HG02571 (cell line): ENCODE results near the gene GRIP1.

Experiments used
- ATAC-seq: cut with Tn5 transposase; IDR thresholded peaks from one replicate; pipeline ENCODE4 v1.9.1; 2021; ENCODE audit warnings: mild to moderate bottlenecking, moderate library complexity; ENCODE audit not compliant: unreplicated experiment

GRIP1 gene

DNA sequence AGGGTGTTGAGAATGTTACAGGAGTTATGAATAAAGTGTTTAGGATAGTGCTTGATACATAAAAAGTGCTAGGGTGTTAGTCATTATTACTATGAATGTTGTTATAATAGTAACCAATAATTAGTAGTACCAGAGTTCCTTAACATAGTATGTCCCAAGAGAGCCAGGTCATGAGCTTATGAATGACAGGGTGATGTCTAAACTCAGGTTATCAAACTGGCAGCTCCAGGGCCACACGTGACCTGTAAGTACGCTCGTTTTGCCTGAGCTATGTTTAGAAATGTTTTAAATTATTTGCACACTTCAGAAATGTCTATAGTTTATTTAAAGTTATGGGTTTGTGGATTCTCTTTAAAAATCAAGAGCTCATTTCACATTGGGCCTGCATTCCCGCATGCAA, 14.1 kb upstream of the GRIP1 start:
- no peak for ATAC-seq

DNA sequence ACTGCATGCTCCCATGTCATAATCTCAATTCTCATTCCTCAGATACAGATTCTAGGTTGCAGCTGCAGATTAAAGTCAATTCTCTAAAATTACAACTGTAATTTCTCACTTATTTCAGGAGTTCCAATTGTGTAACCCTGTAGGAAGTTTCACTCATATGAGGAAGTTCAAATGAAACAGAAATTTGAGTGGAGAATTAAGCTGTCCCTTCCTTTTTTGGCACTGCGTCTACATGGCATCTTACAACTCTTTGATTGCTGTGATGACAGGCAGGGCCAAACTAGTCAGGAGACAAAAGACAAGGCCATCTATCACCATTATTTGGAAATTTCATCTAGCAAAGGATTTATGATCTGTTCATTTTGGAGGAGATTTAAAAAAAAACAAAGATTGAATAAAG, 13.3 kb upstream of the GRIP1 start:
- no peak for ATAC-seq

DNA sequence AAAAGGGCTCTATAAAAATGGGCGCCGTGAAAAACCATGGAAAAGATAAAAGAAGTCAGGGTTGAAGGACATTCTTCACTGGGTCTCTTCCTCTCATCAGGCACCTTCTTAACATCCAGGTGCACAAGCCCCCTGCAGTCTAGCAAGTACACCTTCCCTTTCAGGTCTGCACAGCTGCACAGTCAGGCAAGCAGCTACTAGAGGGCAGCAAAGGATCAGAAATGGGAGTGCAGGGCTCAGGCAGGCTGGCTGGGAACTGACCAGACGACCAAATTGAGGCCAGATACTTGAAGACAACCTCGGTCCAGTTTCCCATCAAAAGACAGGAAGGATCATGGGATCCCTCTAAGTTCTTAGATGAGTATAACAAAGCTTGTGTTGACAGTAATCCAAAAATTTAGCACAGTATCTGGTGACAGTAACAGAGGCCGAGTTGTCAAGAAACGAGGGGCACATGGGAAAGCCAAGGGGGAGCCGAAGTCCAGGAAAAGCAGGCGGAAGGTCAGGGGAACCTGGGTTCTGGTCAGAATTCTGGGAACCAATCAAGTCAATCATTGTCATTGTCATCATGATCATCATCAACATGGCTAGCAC, 10.1 kb upstream of the GRIP1 start:
- peak; percentile 61 for ATAC-seq

DNA sequence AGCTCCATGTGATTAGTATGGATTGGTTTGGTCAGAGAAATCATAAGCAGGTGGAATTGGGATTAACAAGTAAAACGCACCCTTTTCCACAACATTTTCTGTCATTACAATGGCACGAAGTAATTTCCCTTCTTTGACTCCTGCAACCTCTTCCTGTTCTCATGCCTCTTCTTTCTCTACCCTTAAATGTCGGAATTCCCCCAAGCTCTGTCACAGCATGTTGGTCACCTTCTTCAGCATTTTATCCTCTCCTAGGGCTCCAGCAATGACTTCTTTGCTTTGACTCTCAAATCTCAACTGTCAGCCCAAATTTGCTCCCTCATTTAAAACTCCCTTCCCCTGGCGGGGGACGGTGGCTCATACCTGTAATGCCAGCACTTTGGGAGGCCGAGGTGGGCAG, 5.3 kb upstream of the GRIP1 start:
- ATAC-seq: no peak

DNA sequence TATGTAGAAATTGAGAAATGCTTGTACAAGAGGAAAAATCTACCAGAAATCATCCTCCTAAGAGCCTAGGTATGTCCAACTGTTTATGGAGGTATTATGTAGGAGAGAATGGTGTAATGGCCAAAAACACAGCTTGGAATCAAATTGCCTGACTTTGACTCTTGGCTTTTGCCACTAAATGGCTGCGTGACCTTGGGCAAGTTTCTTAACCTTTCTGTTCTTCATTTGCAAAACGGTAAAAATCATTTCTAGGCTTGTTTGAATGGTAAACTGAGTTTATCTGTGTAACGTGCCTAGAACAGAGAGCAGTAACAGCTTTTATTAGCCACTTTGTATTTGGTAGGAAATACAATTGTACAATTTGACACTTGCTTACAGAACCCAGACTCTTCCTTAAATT, 4.9 kb upstream of the GRIP1 start:
- ATAC-seq: no peak

DNA sequence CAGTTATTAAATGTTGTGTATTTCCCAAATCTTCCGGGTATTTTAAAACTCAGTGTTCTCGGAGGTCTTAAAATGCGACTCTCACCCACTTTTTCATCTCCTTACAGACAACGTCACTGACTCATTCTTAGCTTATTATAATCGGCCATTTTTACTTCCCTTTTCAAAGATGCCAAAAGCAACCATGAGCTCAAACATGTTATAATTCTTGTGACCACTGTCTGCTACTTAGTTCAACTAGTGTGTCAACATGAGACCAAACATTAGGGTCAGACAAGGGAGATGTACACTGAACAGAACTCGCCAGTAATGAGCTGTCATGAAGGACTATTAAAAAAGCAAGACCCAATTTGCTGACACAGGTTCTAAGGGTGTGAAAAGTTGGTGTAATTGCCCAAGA, 4.2 kb upstream of the GRIP1 start:
- ATAC-seq: no peak

DNA sequence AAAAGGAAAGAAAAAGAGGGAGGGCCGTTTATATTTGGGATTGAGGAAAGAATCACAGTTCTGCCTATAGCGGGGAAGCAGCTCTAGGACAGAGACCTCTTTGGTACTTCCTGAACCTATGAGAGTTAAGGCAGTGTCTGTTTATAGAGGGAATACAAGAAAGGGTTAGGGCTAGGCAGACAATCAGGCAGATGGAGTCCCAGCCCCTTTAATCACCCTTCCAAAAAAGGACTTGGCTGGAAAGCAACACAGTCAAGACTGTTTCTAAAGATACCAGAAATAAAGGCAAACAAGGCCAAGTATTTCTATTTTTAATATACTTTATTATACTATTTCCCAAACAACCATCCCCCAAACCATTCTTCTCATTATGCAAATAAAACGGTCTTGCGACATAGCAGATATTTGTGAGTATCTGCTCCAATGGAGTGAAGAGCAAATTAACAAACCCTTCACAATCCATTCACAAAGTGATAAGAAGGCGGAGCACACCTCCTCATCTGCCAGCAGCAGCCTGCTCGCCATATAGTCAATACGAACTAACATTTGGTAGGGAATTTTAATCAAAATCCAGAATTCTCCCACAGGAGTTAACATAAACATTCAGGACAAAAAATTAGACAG, 697 bp upstream of the GRIP1 start:
- no peak for ATAC-seq

DNA sequence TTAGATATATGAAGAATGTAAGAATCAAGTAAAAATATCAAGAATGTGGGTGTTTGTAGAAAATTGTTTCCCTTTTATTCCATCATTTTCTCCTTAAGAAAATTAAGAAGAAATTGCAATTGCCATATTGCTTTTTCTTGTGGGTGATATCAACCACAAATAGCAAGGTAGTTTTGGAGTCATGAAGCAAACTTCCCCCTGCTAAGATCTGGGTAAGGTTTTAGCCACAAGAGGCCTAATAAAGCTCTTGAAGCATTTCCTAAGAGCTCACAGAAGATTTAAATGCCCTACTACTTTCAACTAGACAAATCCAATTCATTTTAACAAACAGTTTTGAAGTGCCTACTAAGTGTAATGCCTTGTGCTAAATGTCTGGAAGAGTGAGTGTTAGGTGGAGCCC, 2.6 kb downstream of the GRIP1 start:
- ATAC-seq: no peak

DNA sequence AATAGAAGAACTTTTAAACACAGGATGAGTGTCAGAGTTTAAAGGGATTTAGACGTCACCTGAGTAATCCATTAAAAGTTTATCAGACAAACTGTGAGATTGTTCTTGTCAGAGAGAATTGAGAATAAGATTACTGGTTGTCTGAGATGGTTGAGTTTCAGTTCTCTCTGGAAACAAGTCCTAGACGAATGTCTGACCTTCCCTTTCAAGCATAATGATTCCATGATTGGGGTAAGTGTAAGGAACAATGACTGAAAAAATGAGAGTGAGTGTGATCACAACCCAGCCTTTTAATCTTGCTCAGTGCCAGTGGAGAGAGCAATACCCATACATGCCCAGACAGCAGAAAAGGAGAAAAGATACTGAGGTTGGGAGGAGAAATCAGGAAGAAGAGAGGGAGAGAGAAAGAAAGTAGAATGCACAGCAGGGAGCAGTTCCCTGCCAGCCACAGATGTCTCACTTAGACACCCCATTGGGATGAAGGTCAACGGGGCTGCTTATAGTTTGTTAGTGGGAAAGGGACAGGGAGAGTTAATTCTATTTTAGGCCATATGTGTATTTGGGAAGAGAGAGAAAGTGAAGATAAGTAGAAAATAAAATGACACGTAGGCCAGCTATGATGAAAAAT, 4.3 kb downstream of the GRIP1 start:
- no peak for ATAC-seq

DNA sequence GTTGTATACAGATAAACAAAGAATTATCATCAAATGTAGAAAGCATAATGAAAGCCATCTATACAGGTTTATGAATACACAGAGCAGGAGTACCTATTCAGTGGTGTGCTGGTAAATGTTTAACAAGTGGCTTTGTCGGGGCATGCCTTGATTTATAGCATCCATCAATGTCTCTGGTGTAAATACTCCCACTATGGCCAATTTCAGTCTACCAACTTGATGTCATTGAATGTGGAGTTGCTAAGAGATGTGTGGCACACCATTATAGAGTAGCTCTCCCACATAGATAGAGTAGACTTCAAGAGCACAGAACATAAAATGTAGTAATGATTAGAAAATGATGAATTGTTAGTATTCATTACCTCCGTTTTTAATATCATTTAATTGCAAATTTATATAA, 9.3 kb downstream of the GRIP1 start:
- ATAC-seq: no peak

DNA sequence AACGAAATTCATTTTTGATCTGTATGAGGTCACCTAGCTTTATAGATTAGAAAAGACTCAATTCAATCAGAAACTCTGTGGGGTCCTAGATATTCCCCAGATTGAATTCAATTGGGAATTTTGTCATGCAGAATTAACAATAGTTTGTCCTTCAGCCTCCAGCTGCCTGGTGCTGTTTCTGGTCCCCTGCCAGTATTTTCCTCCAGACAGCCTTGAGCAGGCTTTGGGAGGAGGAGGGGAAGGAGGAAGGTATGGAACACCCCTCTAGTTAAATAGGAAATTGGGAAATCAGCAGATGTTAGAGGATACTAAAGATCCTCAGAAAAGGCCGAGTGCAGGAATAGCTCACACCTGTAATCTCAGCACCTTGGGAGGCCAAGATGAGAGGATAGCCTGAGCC, 10.6 kb downstream of the GRIP1 start:
- no peak for ATAC-seq

DNA sequence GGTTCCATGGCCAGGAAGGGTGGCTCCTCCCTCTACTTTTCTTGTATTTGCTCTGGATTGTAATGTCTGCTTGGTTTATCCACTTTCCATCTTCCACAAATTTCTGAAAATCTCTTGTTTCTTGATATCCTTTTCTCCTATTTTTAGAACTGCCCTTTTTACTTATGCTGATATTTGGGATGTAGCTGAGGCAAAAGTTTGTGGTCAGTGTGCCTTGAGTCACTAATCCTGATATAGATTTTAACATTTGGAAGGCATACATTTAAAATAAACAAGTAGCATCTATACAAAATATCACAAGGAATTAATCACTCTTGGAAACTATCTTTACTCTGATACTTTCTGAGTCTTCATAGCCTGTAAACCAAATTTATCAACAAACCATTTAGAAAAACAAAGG, 11.0 kb downstream of the GRIP1 start:
- no peak for ATAC-seq

DNA sequence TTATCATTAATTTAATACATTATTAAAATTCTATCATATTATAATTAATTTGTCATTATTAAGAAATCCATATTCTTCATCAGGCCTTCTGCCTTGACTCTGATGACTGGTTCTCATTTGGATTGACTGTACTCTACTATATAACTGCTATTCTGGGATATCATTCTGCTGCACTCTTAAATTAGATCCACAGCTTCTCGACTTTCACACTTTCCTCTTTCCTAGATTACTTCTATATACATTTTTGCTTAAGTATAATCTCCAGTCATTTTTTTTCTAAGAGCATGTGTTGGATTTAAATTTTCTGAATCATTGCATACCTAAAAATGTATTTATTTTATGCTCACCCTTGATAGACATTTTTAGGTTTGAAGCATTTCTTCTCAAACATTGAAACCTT, 12.4 kb downstream of the GRIP1 start:
- ATAC-seq: no peak

DNA sequence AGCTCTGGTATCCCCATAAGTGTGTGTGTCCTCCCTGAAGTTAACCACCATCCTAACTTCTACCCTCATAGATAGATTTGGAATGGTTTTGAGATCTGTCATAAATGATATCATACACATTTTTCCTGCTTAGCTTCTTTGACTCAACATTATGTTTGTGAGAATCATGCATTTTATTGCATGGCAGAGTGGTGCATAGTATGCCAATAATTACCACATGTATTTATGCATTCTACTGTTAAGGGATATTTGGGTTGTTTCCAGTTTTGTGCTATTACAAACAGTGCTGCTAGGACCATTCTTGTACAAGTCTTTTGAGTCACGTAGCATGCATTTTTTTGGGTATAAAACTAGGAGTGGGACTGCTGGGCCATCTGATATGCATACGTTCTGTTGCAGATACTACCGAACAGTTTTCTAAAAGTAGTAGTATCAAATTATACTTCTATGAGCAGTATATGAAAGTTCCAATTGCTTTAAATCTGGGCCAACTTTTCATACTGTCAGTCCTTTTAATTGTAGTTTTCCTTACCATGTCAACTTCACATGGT, 13.4 kb downstream of the GRIP1 start:
- no peak for ATAC-seq

DNA sequence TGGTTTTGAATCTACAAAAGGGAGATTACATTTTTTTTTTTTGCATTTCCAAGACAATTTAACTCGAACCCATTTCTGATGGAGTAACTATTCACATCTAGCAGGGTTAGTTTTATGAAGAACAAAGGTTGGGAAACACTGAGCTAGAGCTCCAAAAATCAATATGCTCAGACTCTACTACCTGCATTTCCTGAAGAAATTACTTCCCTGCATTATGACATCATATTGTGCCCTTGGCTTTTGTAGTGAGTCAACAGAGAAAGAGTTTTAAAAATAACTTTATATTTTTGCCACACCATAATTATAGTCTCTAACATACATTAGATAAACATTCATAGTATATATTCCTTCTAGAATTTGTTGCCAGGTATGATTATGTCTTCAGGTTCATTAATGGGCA, 14.8 kb downstream of the GRIP1 start:
- ATAC-seq: no peak

DNA sequence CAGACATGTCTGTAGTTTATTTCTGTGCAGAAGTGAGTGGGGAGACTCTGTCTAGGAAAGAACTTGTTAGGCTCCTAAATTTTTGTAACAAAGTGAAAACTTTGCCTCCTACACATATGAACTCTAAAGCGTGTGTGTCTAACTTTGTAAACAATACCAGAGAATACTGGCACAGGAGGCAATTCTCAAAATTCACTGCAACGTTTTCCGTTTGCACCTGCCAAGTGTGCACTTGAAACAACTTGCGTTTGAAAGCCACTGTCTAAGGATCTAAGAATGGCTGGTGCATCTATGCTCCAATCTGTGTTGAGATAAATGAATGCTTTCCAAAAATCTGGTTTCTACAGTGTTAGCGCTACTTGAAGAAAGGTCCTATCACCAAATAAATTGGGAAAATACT, 15.3 kb downstream of the GRIP1 start:
- ATAC-seq: no peak

DNA sequence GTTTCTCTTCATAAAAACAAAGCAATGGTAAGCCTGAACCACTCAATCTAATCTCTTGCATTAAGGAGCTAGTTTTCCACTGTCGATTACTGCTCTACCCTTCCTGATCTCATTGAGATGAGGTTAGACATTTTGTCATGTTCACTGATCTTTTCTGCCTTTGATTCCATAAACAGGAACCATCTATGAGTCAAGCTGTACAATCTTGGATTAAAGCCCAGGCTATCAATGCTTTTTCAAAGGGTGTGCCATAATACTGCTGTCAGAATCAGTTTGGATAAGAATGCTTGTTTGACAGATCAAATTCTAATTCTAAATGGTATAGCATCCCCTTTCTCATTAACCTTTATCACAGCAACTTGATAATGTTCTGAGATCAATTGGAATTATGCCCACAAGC, 16.1 kb downstream of the GRIP1 start:
- no peak for ATAC-seq

DNA sequence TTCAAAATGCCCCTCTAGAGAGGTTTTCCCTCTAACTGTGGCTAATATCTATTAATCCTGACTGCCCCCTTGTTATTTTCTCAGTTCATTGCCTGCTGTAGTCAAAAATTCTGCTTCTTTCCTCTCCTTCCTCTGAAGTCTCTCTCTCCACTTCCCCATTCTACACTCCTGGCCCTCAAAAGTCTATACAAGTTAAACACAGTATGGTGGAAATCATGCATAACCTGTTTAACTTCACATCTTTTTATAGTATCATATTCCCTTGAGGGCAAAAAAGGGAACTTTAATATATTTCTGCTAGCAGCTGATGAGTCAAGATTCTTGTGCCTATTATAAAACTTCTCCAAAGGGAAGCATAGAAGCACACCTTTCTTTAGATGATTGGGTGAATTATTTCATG, 16.7 kb downstream of the GRIP1 start:
- no peak for ATAC-seq

DNA sequence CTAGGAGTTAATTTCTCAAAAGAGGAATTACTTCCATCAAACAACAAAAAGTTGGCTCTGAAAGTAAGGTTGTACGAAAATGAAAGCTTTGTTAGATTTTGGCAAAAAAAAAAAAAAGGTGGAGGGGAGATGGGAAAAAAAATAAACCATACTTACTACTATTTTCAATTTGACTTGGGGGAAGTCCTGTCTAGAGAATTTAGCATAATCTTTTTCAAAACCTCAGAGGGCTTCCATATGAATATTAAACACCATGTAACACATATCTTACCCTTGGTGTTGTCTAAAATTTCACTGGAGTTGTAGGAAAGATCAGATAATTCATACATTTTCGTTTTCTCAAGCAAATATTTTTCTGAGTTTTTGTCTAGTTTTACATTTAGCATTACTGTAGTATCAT, 17.5 kb downstream of the GRIP1 start:
- no peak for ATAC-seq

DNA sequence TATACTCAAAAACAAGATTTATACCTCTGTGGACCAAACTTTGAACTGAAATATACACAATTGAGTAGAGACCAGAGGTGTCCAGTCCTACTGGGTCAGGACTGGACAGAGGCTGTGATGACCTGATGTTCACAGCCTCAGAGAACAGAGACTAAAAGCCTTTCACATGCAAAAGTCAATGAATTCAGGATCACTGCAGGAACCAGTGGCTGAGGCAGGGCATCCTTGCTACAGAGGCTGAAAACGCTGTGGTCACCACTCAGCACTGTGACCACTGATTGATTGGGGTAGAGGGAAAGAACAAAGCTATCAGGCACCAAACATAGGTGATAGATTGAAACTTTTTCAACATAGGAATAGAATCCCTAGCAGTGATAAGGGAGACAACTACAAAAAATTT, 25.1 kb downstream of the GRIP1 start:
- no peak for ATAC-seq

DNA sequence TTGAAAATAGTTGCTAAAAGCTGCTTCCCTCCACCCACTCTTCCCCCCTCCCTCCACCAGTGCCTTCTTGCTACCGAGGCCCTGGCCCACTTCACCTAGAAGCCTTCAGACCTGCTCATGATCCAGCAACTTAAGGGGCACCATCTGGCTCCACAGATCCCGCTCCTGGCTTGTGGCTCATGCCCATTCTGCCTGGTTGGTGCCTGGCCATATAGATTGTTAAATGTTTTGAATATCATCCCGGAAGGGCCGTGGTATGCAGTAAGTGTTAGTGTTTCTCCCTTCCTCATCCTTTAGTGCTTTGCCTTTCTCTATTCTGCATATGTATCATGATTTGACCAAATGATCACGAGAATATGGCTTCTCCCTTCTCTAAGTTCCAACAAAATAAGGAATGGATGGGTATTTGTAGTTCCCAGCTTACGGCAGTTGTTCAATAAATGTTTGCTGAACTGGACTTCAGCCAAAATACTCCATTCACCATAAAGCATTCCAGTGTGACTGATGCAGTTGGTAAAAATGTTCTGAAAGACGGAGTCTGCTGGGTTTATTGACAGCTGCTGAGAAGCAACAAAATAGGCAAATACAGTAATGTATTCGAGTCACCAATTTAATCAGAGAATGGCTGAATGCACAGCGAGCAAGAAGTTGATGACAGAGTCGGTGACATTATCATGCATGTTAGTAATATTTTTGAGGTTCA, 30.7 kb downstream of the GRIP1 start:
- no peak for ATAC-seq
